ENCODE results near the gene ADAMTS9.

Gene ADAMTS9

GRCh38 chr3:64616953-64617352 is 70.8 kb downstream of the ADAMTS9 start:
- DNase-seq, result no peak

- DNase-seq, result no peak
Measured at GRCh38 chr3:64612916-64613526, 74.8 kb downstream of the ADAMTS9 start.

- no peak for DNase-seq
Measured at GRCh38 chr3:64612082-64612860, 75.5 kb downstream of the ADAMTS9 start.

- DNase-seq, result no peak
Measured at GRCh38 chr3:64608741-64609140, 79.1 kb downstream of the ADAMTS9 start.

GRCh38 chr3:64607032-64607551 is 80.7 kb downstream of the ADAMTS9 start:
- no peak for DNase-seq

GRCh38 chr3:64604313-64604712 is 83.5 kb downstream of the ADAMTS9 start:
- no peak for DNase-seq

- DNase-seq, result no peak
Measured at GRCh38 chr3:64601824-64602223, 86.0 kb downstream of the ADAMTS9 start.

GRCh38 chr3:64600246-64600950 is 87.4 kb downstream of the ADAMTS9 start:
- DNase-seq, result no peak

- no peak for DNase-seq
Measured at GRCh38 chr3:64599651-64600050, 88.1 kb downstream of the ADAMTS9 start.

GRCh38 chr3:64595253-64595694 is 92.5 kb downstream of the ADAMTS9 start:
- no peak for DNase-seq

GRCh38 chr3:64594134-64594533 is 93.7 kb downstream of the ADAMTS9 start:
- DNase-seq, result no peak

GRCh38 chr3:64593350-64593749 is 94.5 kb downstream of the ADAMTS9 start:
- no peak for DNase-seq

GRCh38 chr3:64591615-64592014 is 96.2 kb downstream of the ADAMTS9 start:
- DNase-seq, result no peak

GRCh38 chr3:64588380-64588779 is 99.4 kb downstream of the ADAMTS9 start:
- DNase-seq, result no peak

GRCh38 chr3:64586952-64587351 is 100.8 kb downstream of the ADAMTS9 start:
- DNase-seq, result no peak

- no peak for DNase-seq
Measured at GRCh38 chr3:64584179-64584578, 103.6 kb downstream of the ADAMTS9 start.

- no peak for DNase-seq
Measured at GRCh38 chr3:64578797-64579196, 109.0 kb downstream of the ADAMTS9 start.

- DNase-seq, result no peak
Measured at GRCh38 chr3:64578062-64578770, 109.6 kb downstream of the ADAMTS9 start.

- no peak for DNase-seq
Measured at GRCh38 chr3:64576211-64576775, 111.5 kb downstream of the ADAMTS9 start.

- DNase-seq, result no peak
Measured at GRCh38 chr3:64575211-64575844, 112.5 kb downstream of the ADAMTS9 start.

GRCh38 chr3:64574194-64574593 is 113.6 kb downstream of the ADAMTS9 start:
- no peak for DNase-seq

- DNase-seq, result no peak
Measured at GRCh38 chr3:64571982-64572381, 115.8 kb downstream of the ADAMTS9 start.

Measured in activated naive CD4-positive, alpha-beta T cell treated with Interleukin-2 at 50 U/mL for 16 hours (primary cell).